ENCODE results near the gene SNHG17.

- TF ChIP-seq GATA2 (IDR thresholded peaks at IDR 0.05; ENCODE audit: low read depth, low read length), result no peak
- TF ChIP-seq GATA3 (IDR thresholded peaks at IDR 0.05; ENCODE audit: low read depth, low read length), result no peak
Observed at GRCh38 chr20:38433304-38433972, 1.7 kb downstream of the SNHG17 start.
